IMR-90 (cell line): ENCODE measurements around the gene MTA3. TPM values are rescaled to one million over a fixed set of nuclear protein-coding genes. Genes with fewer than 3 reads are reported as not detected.

Experiments
- ATAC-seq: fragments of 200-7000 bp; cut with Tn5 transposase; 2 replicates; pipeline ENCODE4 v1.9.1; 2020; ENCODE audit warnings: low read depth, mild to moderate bottlenecking, moderate library complexity
- BruUV-seq: library from RNA; stranded (reverse); fragments of 400-500 nt; replicated peaks from 2 replicates; lab custom pipeline; 2021; lab: Mats Ljungman, UMichigan
- CTCF ChIA-PET: fragments of 300-600 bp; formaldehyde crosslinking; extraction: SDS; loops from one replicate; lab custom pipeline; 2021; ENCODE audit warnings: antibody characterized with exemption; lab: Yijun Ruan, JAX
- POLR2A ChIA-PET: fragments of 300-600 bp; sonication (Branson Sonifier 250); formaldehyde crosslinking; loops from one replicate; lab custom pipeline; 2022; ENCODE audit warnings: antibody characterized with exemption; ENCODE audit not compliant: unreplicated experiment; lab: Charles Lee
- DNase-seq: peaks from one replicate; pipeline ENCODE4 v3.0.0; 2013
- H2AFZ ChIP-seq: replicated peaks from 2 replicates; pipeline ENCODE3; 2013; ENCODE audit warnings: low read length, mild to moderate bottlenecking; ENCODE audit not compliant: poor library complexity
- H2AK5ac ChIP-seq: 2 replicates; pipeline ENCODE4 v1.6.1; 2013; ENCODE audit warnings: low read depth, low read length, inconsistent platforms
- H2AK9ac ChIP-seq: replicated peaks from 2 replicates; pipeline ENCODE3; 2013; ENCODE audit warnings: mild to moderate bottlenecking, low read depth, low read length, moderate library complexity; ENCODE audit not compliant: poor library complexity
- H2BK120ac ChIP-seq: 2 replicates; pipeline ENCODE4 v1.6.1; 2013; ENCODE audit warnings: low read depth, low read length, inconsistent platforms
- H2BK15ac ChIP-seq: 3 replicates; pipeline ENCODE4 v1.6.1; 2013; ENCODE audit warnings: low read depth, low read length, inconsistent platforms
- H2BK20ac ChIP-seq: 2 replicates; pipeline ENCODE4 v1.6.1; 2013; ENCODE audit warnings: low read depth, mild to moderate bottlenecking, inconsistent platforms, low read length, moderate library complexity
- H2BK5ac ChIP-seq: 2 replicates; pipeline ENCODE4 v1.6.1; 2013; ENCODE audit warnings: mild to moderate bottlenecking, low read depth, low read length, inconsistent platforms; ENCODE audit not compliant: poor library complexity, severe bottlenecking
- H3K14ac ChIP-seq: replicated peaks from 2 replicates; pipeline ENCODE4 v1.6.1; 2013; ENCODE audit warnings: low read depth, low read length, inconsistent platforms
- H3K18ac ChIP-seq: 2 replicates; pipeline ENCODE4 v1.6.1; 2013; ENCODE audit warnings: low read depth, low read length, control low read depth
- H3K23ac ChIP-seq: 2 replicates; pipeline ENCODE4 v1.6.1; 2013; ENCODE audit warnings: low read depth, low read length, inconsistent platforms
- H3K27ac ChIP-seq: 2 replicates; pipeline ENCODE4 v1.5.1; 2013; ENCODE audit warnings: mild to moderate bottlenecking, control low read depth, low read length; ENCODE audit not compliant: insufficient read depth
- H3K27me3 ChIP-seq: 2 replicates; pipeline ENCODE4 v1.6.1; 2013; ENCODE audit warnings: low read length; ENCODE audit not compliant: control insufficient read depth, insufficient read depth
- H3K36me3 ChIP-seq: 2 replicates; pipeline ENCODE4 v1.6.1; 2013; ENCODE audit warnings: low read length, mixed read lengths; ENCODE audit not compliant: control insufficient read depth, insufficient read depth
- H3K4ac ChIP-seq: 2 replicates; pipeline ENCODE4 v1.6.1; 2013; ENCODE audit warnings: low read depth, low read length, inconsistent platforms
- H3K4me1 ChIP-seq: 2 replicates; pipeline ENCODE4 v1.6.1; 2013; ENCODE audit warnings: low read length, mixed read lengths; ENCODE audit not compliant: control insufficient read depth, insufficient read depth
- H3K4me2 ChIP-seq: 2 replicates; pipeline ENCODE4 v1.6.1; 2013; ENCODE audit warnings: low read depth, mild to moderate bottlenecking, control low read depth, low read length, moderate library complexity
- H3K4me3 ChIP-seq: 2 replicates; pipeline ENCODE4 v1.5.1; 2013; ENCODE audit warnings: low read depth, mild to moderate bottlenecking, control low read depth, low read length, moderate library complexity; ENCODE audit not compliant: insufficient read depth
- H3K56ac ChIP-seq: 2 replicates; pipeline ENCODE4 v1.6.1; 2013; ENCODE audit warnings: low read length, inconsistent platforms; ENCODE audit not compliant: insufficient read depth; ENCODE audit errors: extremely low read depth
- H3K79me1 ChIP-seq, 2 experiments: 2 replicates each; pipeline ENCODE4 v1.6.1; 2013; ENCODE audit warnings: low read length in 2 of 2, inconsistent platforms in 1 of 2, low read depth in 1 of 2
- H3K9ac ChIP-seq: 2 replicates; pipeline ENCODE4 v1.6.1; 2013; ENCODE audit warnings: low read depth, low read length, control low read depth
- H3K9me1 ChIP-seq: 2 replicates; pipeline ENCODE4 v1.6.1; 2013; ENCODE audit warnings: low read length, inconsistent platforms; ENCODE audit not compliant: insufficient read depth
- H3K9me3 ChIP-seq: 2 replicates; pipeline ENCODE4 v1.6.1; 2013; ENCODE audit warnings: low read length; ENCODE audit not compliant: control insufficient read depth, insufficient read depth
- H4K20me1 ChIP-seq: 2 replicates; pipeline ENCODE4 v1.6.1; 2013; ENCODE audit warnings: low read length, inconsistent platforms; ENCODE audit not compliant: insufficient read depth
- H4K5ac ChIP-seq: 2 replicates; pipeline ENCODE4 v1.6.1; 2013; ENCODE audit warnings: mild to moderate bottlenecking, low read depth, low read length, control low read depth
- H4K8ac ChIP-seq, 2 experiments: 2 replicates each; pipeline ENCODE4 v1.6.1; 2013; ENCODE audit warnings: low read depth in 2 of 2, low read length in 2 of 2, control low read depth in 1 of 2, inconsistent platforms in 1 of 2
- H4K91ac ChIP-seq: 2 replicates; pipeline ENCODE4 v1.6.1; 2013; ENCODE audit warnings: low read depth, low read length, inconsistent platforms; ENCODE audit not compliant: insufficient read depth
- CHD1 ChIP-seq: IDR thresholded peaks from 2 replicates; pipeline ENCODE4 v1.6.1; 2012; ENCODE audit warnings: low read depth, low read length, improper control_type of control experiment
- CTCF ChIP-seq: conservative IDR thresholded peaks from 2 replicates; pipeline ENCODE4 v1.5.1; 2012; ENCODE audit warnings: mild to moderate bottlenecking, low read depth, low read length, improper control_type of control experiment
- MAFK ChIP-seq: IDR thresholded peaks from 2 replicates; pipeline ENCODE4 v1.6.1; 2012; ENCODE audit warnings: low read depth, low read length, improper control_type of control experiment
- RFX5 ChIP-seq: IDR thresholded peaks from 2 replicates; pipeline ENCODE4 v1.8.0; 2012; ENCODE audit warnings: low read depth, mild to moderate bottlenecking, low read length, moderate library complexity
- WGBS, 2 experiments: methylation state at CpG; one replicate each; pipeline versions ENCODE4 v1.1.5 to v1.1.7; 2013; ENCODE audit warnings: missing lambda C conversion rate in 2 of 2; ENCODE audit not compliant: insufficient read length in 1 of 2; ENCODE audit errors: extremely low coverage in 2 of 2; 5-methylcytosine and 5-hydroxymethylcytosine counted together
- dilution Hi-C: fragments of 300-500 bp; cut with HindIII; formaldehyde crosslinking; loops from one replicate; pipeline ENCODE4 v1.14.3; 2018; ENCODE audit warnings: low sequenced_read_pairs; ENCODE audit not compliant: unreplicated experiment
- in situ Hi-C: fragments of 300-500 bp; cut with MboI; formaldehyde crosslinking; loops from 3 replicates; pipeline ENCODE4 v1.14.3; 2019; ENCODE audit warnings: low sequenced_read_pairs, inconsistent platforms, mixed read lengths
- intact Hi-C: fragments of 100-400 bp; cut with micrococcal nuclease; formaldehyde crosslinking; loops from 2 replicates; pipeline ENCODE4 v1.10.0; 2022
- polyA plus RNA-seq, 3 experiments: library from polyadenylated mRNA; depleted of rRNA; stranded (reverse); fragments of >200 nt; gene quantifications; 2 replicates each; pipeline ENCODE4 v1.2.3, GENCODE V29; 2012; ENCODE audit warnings: low replicate concordance in 1 of 3
- total RNA-seq: library from RNA; depleted of rRNA; stranded (reverse); fragments of >200 nt; gene quantifications from 2 replicates; pipeline ENCODE4 v1.2.3, GENCODE V29; 2012

The MTA3 gene
- total and polyA plus RNA-seq, 2 of the 4 experiments (the other 2 are of a cell fraction), result 31.9 to 34.3 TPM

GRCh38 chr2:42792087-42792582 is 223.7 kb downstream of the MTA3 start:
- Histone ChIP-seq H3K4me2 (no peak overlapping the region; the same call in 1 of the 2 replicates), H3K27me3 (peaks cover 33% of the 10 kb centered on the region), H3K18ac (no peak overlapping the region), H3K4me1 (peaks cover 6% of the 10 kb centered on the region), H2BK120ac (no peak overlapping the region), H3K9me1 (no peaks in the 10 kb centered on the region), H4K91ac (no peak overlapping the region), H3K23ac (no peak overlapping the region), H3K56ac (no peak overlapping the region), H2BK15ac (no peak overlapping the region), H2BK5ac (no peak overlapping the region), H3K79me1 (no peaks in the 10 kb centered on the region), H4K8ac (no peak overlapping the region; a peak in 1 of 4 replicates), H2BK20ac (no peak overlapping the region), H3K9me3 (peaks cover 11% of the 10 kb centered on the region), H3K14ac (no peak overlapping the region), H2AK5ac (no peak overlapping the region), H4K20me1 (no peaks in the 10 kb centered on the region), H3K27ac (no peak overlapping the region), H2AK9ac (no peak overlapping the region), H3K4me3 (no peak overlapping the region), H4K5ac (no peak overlapping the region; the same call in 1 of the 2 replicates), H2AFZ (peak overlapping the region; percentile 83), H3K36me3 (no peaks in the 10 kb centered on the region), H3K4ac (no peak overlapping the region; the same call in 1 of the 2 replicates), H3K9ac (no peak overlapping the region)
- intact Hi-C loops, result no loop called here
- dilution Hi-C loops, result no loop called here
- TF ChIP-seq CHD1 (no peak), CTCF (no peak), MAFK (no peak), RFX5 (no peak)
- ATAC-seq, result no peak
- in situ Hi-C loops, result no loop called here
- no TSS peak for BruUV-seq
- CTCF ChIA-PET, result interaction anchor here (0.6 kb wide), 1 partner anchor 44 kb away, joined by 3 read pairs; no protein-coding TSS in a partner anchor
- POLR2A ChIA-PET, result interaction anchor here (0.6 kb wide), 1 partner anchor 862 kb away, joined by 13 read pairs; no protein-coding TSS in a partner anchor
- WGBS, 2 experiments, result 17% methylated on average over 9 of the region's 18 CpGs; no CpG with 5 or more reads in 1 of the 2 experiments
- DNase-seq, result no peak
